ENCODE data around the gene PHTF2.

PHTF2 gene

GRCh38 chr7:77843194-77843593 is 44.6 kb downstream of the PHTF2 start:
- H3K4me2 ChIP-seq (ENCODE audit: low read length) = no peak overlapping the region
- no peaks in the 10 kb centered on the region for H3K9me2 ChIP-seq (replicated peaks; ENCODE audit: control insufficient read depth, low read length)
- H3F3A ChIP-seq (ENCODE audit: control insufficient read depth, insufficient read depth) = peaks cover 6% of the 10 kb centered on the region; the same call in 1 of the 2 replicates
- H3K79me2 ChIP-seq (ENCODE audit: control insufficient read depth, low read length) = peaks cover 69% of the 10 kb centered on the region
- H3K36me3 ChIP-seq (ENCODE audit: control insufficient read depth, low read length) = peaks cover 11% of the 10 kb centered on the region; the same call in 1 of the 2 replicates
- H3K4me1 ChIP-seq (ENCODE audit: control insufficient read depth, low read length) = peaks cover 25% of the 10 kb centered on the region
- H3K4me3 ChIP-seq (ENCODE audit: low read length) = no peak overlapping the region
- H3K27me3 ChIP-seq (ENCODE audit: control insufficient read depth, low read length) = no peaks in the 10 kb centered on the region
- TF ChIP-seq EZH2phosphoT487 (IDR thresholded peaks at IDR 0.05; ENCODE audit: borderline replicate concordance, low read length) = no peak
- TF ChIP-seq, protein P1, sequence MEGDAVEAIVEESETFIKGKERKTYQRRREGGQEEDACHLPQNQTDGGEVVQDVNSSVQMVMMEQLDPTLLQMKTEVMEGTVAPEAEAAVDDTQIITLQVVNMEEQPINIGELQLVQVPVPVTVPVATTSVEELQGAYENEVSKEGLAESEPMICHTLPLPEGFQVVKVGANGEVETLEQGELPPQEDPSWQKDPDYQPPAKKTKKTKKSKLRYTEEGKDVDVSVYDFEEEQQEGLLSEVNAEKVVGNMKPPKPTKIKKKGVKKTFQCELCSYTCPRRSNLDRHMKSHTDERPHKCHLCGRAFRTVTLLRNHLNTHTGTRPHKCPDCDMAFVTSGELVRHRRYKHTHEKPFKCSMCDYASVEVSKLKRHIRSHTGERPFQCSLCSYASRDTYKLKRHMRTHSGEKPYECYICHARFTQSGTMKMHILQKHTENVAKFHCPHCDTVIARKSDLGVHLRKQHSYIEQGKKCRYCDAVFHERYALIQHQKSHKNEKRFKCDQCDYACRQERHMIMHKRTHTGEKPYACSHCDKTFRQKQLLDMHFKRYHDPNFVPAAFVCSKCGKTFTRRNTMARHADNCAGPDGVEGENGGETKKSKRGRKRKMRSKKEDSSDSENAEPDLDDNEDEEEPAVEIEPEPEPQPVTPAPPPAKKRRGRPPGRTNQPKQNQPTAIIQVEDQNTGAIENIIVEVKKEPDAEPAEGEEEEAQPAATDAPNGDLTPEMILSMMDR (IDR thresholded peaks at IDR 0.05; ENCODE audit: low read depth, low read length, poor library complexity, severe bottlenecking) = no peak
- H3K27ac ChIP-seq (ENCODE audit: low read depth, low read length) = no peak overlapping the region
- no peaks in the 10 kb centered on the region for H3K9me3 ChIP-seq (ENCODE audit: control insufficient read depth, insufficient read depth, low read length)
- no peaks in the 10 kb centered on the region for H4K20me1 ChIP-seq (ENCODE audit: control insufficient read depth, insufficient read depth, low read depth, low read length)

- peaks cover 6% of the 10 kb centered on the region; the same call in 1 of the 2 replicates for H3F3A ChIP-seq (ENCODE audit: control insufficient read depth, insufficient read depth)
- no peaks in the 10 kb centered on the region for H3K27me3 ChIP-seq (ENCODE audit: control insufficient read depth, low read length)
- H3K9me2 ChIP-seq (replicated peaks; ENCODE audit: control insufficient read depth, low read length) = no peaks in the 10 kb centered on the region
- no peaks in the 10 kb centered on the region for H3K4me1 ChIP-seq (ENCODE audit: control insufficient read depth, low read length)
- H3K9me3 ChIP-seq (ENCODE audit: control insufficient read depth, insufficient read depth, low read length) = no peaks in the 10 kb centered on the region
- H3K27ac ChIP-seq (ENCODE audit: low read depth, low read length) = no peak overlapping the region
- TF ChIP-seq, protein P1 (IDR thresholded peaks at IDR 0.05; ENCODE audit: low read depth, low read length, poor library complexity, severe bottlenecking) = no peak
- TF ChIP-seq EZH2phosphoT487 (IDR thresholded peaks at IDR 0.05; ENCODE audit: borderline replicate concordance, low read length) = no peak
- H3K79me2 ChIP-seq (ENCODE audit: control insufficient read depth, low read length) = peaks cover 68% of the 10 kb centered on the region
- H3K36me3 ChIP-seq (ENCODE audit: control insufficient read depth, low read length) = peaks cover 14% of the 10 kb centered on the region; the same call in 1 of the 2 replicates
- no peak overlapping the region for H3K4me3 ChIP-seq (ENCODE audit: low read length)
- H4K20me1 ChIP-seq (ENCODE audit: control insufficient read depth, insufficient read depth, low read depth, low read length) = no peaks in the 10 kb centered on the region
- H3K4me2 ChIP-seq (ENCODE audit: low read length) = no peak overlapping the region
Measured at GRCh38 chr7:77846317-77847092, 47.9 kb downstream of the PHTF2 start.

GRCh38 chr7:77855371-77856083 is 57.0 kb downstream of the PHTF2 start:
- H3K9me2 ChIP-seq (replicated peaks; ENCODE audit: control insufficient read depth, low read length) = no peaks in the 10 kb centered on the region
- H3K9me3 ChIP-seq (ENCODE audit: control insufficient read depth, insufficient read depth, low read length) = no peaks in the 10 kb centered on the region
- H3F3A ChIP-seq (ENCODE audit: control insufficient read depth, insufficient read depth) = 0 out of 2 replicates have a peak, but pooled peaks cover 3% of the 10 kb centered on the region
- peaks cover 17% of the 10 kb centered on the region for H3K36me3 ChIP-seq (ENCODE audit: control insufficient read depth, low read length)
- H3K79me2 ChIP-seq (ENCODE audit: control insufficient read depth, low read length) = peaks cover 84% of the 10 kb centered on the region
- no peak overlapping the region for H3K4me3 ChIP-seq (ENCODE audit: low read length)
- no peak overlapping the region for H3K4me2 ChIP-seq (ENCODE audit: low read length)
- H3K27ac ChIP-seq (ENCODE audit: low read depth, low read length) = no peak overlapping the region
- H4K20me1 ChIP-seq (ENCODE audit: control insufficient read depth, insufficient read depth, low read depth, low read length) = peaks cover 3% of the 10 kb centered on the region; the same call in 1 of the 2 replicates
- peaks cover 45% of the 10 kb centered on the region for H3K4me1 ChIP-seq (ENCODE audit: control insufficient read depth, low read length)
- no peaks in the 10 kb centered on the region for H3K27me3 ChIP-seq (ENCODE audit: control insufficient read depth, low read length)
- TF ChIP-seq, protein P1 (IDR thresholded peaks at IDR 0.05; ENCODE audit: low read depth, low read length, poor library complexity, severe bottlenecking) = no peak
- no peak for TF ChIP-seq EZH2phosphoT487 (IDR thresholded peaks at IDR 0.05; ENCODE audit: borderline replicate concordance, low read length)
